K562 (cell line): ENCODE measurements around the gene ERO1B. TPM values are rescaled to one million over a fixed set of nuclear protein-coding genes. Genes with fewer than 3 reads are reported as not detected.

Experiments used
- ATAC-seq: fragments of 200-7000 bp; cut with Tn5 transposase; 3 replicates; pipeline ENCODE4 v1.9.1; 2020; ENCODE audit warnings: moderate library complexity
- BruUV-seq: library from RNA; stranded (reverse); fragments of 400-500 nt; replicated peaks from 2 replicates; lab custom pipeline; 2021; lab: Mats Ljungman, UMichigan
- CTCF ChIA-PET: fragments of 300-600 bp; formaldehyde crosslinking; extraction: SDS; loops from one replicate; lab custom pipeline; 2021; ENCODE audit warnings: low intra/inter-chr PET ratio; lab: Yijun Ruan, JAX
- POLR2A ChIA-PET: fragments of 300-600, 350-650 bp; sonication (Branson Sonifier 250); formaldehyde crosslinking; extraction: SDS; loops from one replicate; lab custom pipeline; 2021; ENCODE audit warnings: antibody characterized with exemption, inconsistent platforms; lab: Yijun Ruan, JAX
- DNase-seq, 4 experiments: peaks; one replicate each; pipeline versions ENCODE4 v3.0.0 to v3.0.0-alpha.2; 2011 to 2018; ENCODE audit warnings: low spot score in 3 of 4, mixed read lengths in 3 of 4; ENCODE audit errors: extremely low read depth in 1 of 4
- FAIRE-seq: peaks from 2 replicates; lab custom pipeline; 2011; peaks lifted over from hg19 to GRCh38; lab: Jason Lieb, UNC
- H2AFZ ChIP-seq: 2 replicates; pipeline ENCODE4 v1.6.0; 2011; ENCODE audit warnings: low read depth, low read length, control low read depth, inconsistent platforms
- H3K27ac ChIP-seq: fragments of 200-600 bp; 3 replicates; pipeline ENCODE4 v1.8.0; 2011; ENCODE audit warnings: low read depth, mild to moderate bottlenecking, control low read depth, inconsistent platforms, low read length, moderate library complexity, mixed read lengths; ENCODE audit errors: extremely low read depth
- H3K27me3 ChIP-seq, 2 experiments: fragments of 300-600 bp in 1 of 2; 2 replicates in 1 of 2; 3 replicates in 1 of 2; pipeline versions ENCODE4 v1.6.0 to v1.8.0; 2011; ENCODE audit warnings: inconsistent platforms in 2 of 2, low read length in 2 of 2, mild to moderate bottlenecking in 1 of 2, mixed read lengths in 1 of 2, moderate library complexity in 1 of 2; ENCODE audit not compliant: control insufficient read depth in 2 of 2, insufficient read depth in 2 of 2
- H3K36me3 ChIP-seq: fragments of 300-600 bp; 3 replicates; pipeline ENCODE4 v1.8.0; 2011; ENCODE audit warnings: mild to moderate bottlenecking, low read length, inconsistent platforms; ENCODE audit not compliant: control insufficient read depth, insufficient read depth
- H3K4me1 ChIP-seq, 2 experiments: fragments of 200-600 bp in 1 of 2; replicated peaks in 1 of 2; 2 replicates in 1 of 2; 3 replicates in 1 of 2; pipeline versions ENCODE4 v1.5.1 to v1.8.0; 2011; ENCODE audit warnings: inconsistent platforms in 2 of 2, low read length in 2 of 2, mild to moderate bottlenecking in 1 of 2, mixed read lengths in 1 of 2, moderate library complexity in 1 of 2; ENCODE audit not compliant: control insufficient read depth in 2 of 2, insufficient read depth in 2 of 2
- H3K4me2 ChIP-seq: 2 replicates; pipeline ENCODE4 v1.6.1; 2011; ENCODE audit warnings: low read length, control low read depth, inconsistent platforms, mixed read lengths; ENCODE audit not compliant: insufficient read depth
- H3K4me3 ChIP-seq: fragments of 200-600 bp; sonication (generic), shearing (Covaris generic); 2 replicates; pipeline ENCODE4 v1.5.1; 2016; ENCODE audit warnings: control low read depth, inconsistent platforms
- H3K79me2 ChIP-seq: fragments of 200-600 bp; 3 replicates; pipeline ENCODE4 v1.8.0; 2011; ENCODE audit warnings: low read length, inconsistent platforms; ENCODE audit not compliant: control insufficient read depth, insufficient read depth
- H3K9ac ChIP-seq, 2 experiments: 2 replicates each; pipeline versions ENCODE4 v1.6.0 to v1.6.1; 2011; ENCODE audit warnings: low read depth in 2 of 2, low read length in 2 of 2, control low read depth in 1 of 2, inconsistent platforms in 1 of 2, mild to moderate bottlenecking in 1 of 2, mixed read lengths in 1 of 2; ENCODE audit not compliant: insufficient read depth in 1 of 2
- H3K9me1 ChIP-seq: one replicate; pipeline ENCODE4 v1.6.0; 2011; ENCODE audit warnings: inconsistent platforms, mild to moderate bottlenecking, low read length, moderate library complexity; ENCODE audit not compliant: control insufficient read depth, insufficient read depth
- H3K9me3 ChIP-seq: replicated peaks from 2 replicates; pipeline ENCODE4 v1.5.1; 2011; ENCODE audit warnings: low read depth, low read length, inconsistent platforms; ENCODE audit not compliant: control insufficient read depth, insufficient read depth
- H4K20me1 ChIP-seq: replicated peaks from 2 replicates; pipeline ENCODE4 v1.6.1; 2011; ENCODE audit warnings: low read length, inconsistent platforms, mixed read lengths; ENCODE audit not compliant: control insufficient read depth, insufficient read depth
- ARID3A ChIP-seq: IDR thresholded peaks from 2 replicates; pipeline ENCODE4 v1.6.1; 2012; ENCODE audit warnings: low read depth, low read length, improper control_type of control experiment, borderline replicate concordance
- CREM ChIP-seq: IDR thresholded peaks from 2 replicates; pipeline ENCODE4 v1.6.1; 2014; ENCODE audit warnings: antibody characterized with exemption, low read depth
- ELF4 ChIP-seq: fragments of 450-650 bp; formaldehyde crosslinking; IDR thresholded peaks from 2 replicates; pipeline ENCODE4 v1.4.0; 2022; ENCODE audit warnings: missing genetic modification characterization
- MAFK ChIP-seq: IDR thresholded peaks from 2 replicates; pipeline ENCODE4 v1.6.1; 2011; ENCODE audit warnings: low read length, improper control_type of control experiment
- NFE2L1 ChIP-seq: fragments of 450-650 bp; IDR thresholded peaks from 2 replicates; pipeline ENCODE4 v1.6.1; 2016; ENCODE audit warnings: missing genetic modification characterization, low read depth, mild to moderate bottlenecking, missing compliant biosample characterization, moderate library complexity, borderline replicate concordance
- NFYB ChIP-seq: IDR thresholded peaks from 2 replicates; pipeline ENCODE4 v1.6.1; 2011; ENCODE audit warnings: mild to moderate bottlenecking, moderate library complexity; ENCODE audit not compliant: insufficient read length; ENCODE audit errors: extremely low read depth
- POLR2G ChIP-seq: fragments of 200-400 bp; formaldehyde crosslinking; IDR thresholded peaks from 2 replicates; pipeline ENCODE4 v1.6.1; 2017; ENCODE audit warnings: low read depth, mild to moderate bottlenecking, antibody characterized with exemption, low read length, moderate library complexity
- RBM17 ChIP-seq: fragments of 200-400 bp; formaldehyde crosslinking; IDR thresholded peaks from 2 replicates; pipeline ENCODE4 v1.6.1; 2017; ENCODE audit warnings: low read depth, mild to moderate bottlenecking, low read length, borderline replicate concordance
- SMARCC2 ChIP-seq: fragments of 450-650 bp; IDR thresholded peaks from 2 replicates; pipeline ENCODE4 v1.6.1; 2017; ENCODE audit warnings: antibody characterized with exemption, moderate library complexity, mild to moderate bottlenecking, low read depth
- TGIF2 ChIP-seq: sonication (generic); formaldehyde crosslinking; IDR thresholded peaks from 2 replicates; pipeline ENCODE4 v1.8.1; 2022; ENCODE audit warnings: mild to moderate bottlenecking, missing genetic modification reagents, moderate library complexity
- ZSCAN29 ChIP-seq: fragments of 450-650 bp; IDR thresholded peaks from 2 replicates; pipeline ENCODE4 v1.6.1; 2017
- WGBS: fragments of 100-300 bp; shearing (Covaris generic); methylation state at CpG from one replicate; pipeline ENCODE4 v1.1.6; 2016; ENCODE audit warnings: low coverage, mixed read lengths; ENCODE audit not compliant: insufficient coverage; ENCODE audit errors: missing lambda C conversion rate; 5-methylcytosine and 5-hydroxymethylcytosine counted together
- in situ Hi-C: fragments of 300-500 bp; cut with MboI; formaldehyde crosslinking; loops from 4 replicates; pipeline ENCODE4 v1.15.0; 2018; ENCODE audit warnings: inconsistent platforms, mixed read lengths
- intact Hi-C: fragments of 100-400 bp; cut with micrococcal nuclease; formaldehyde crosslinking; loops from 2 replicates; pipeline ENCODE4 v1.14.2; 2022
- polyA plus RNA-seq, 8 experiments: library from polyadenylated mRNA; depleted of rRNA in 4 of 8; stranded (reverse) in 5 of 8; unstranded in 3 of 8; fragments of >200 nt; fragmentation: Nextera tagmentation in 2 of 8; fragmentation: Illumina TruSeq in 1 of 8; extraction: Ambion mirVana in 2 of 8; extraction: Trizol in 1 of 8; gene quantifications; 2 replicates each; pipeline versions ENCODE4 v1.2.1 to v1.2.3, GENCODE V29; 2011 to 2014; ENCODE audit warnings: inconsistent platforms in 1 of 8, missing spikeins in 1 of 8
- total RNA-seq, 7 experiments: library from RNA; depleted of rRNA in 6 of 7; stranded (reverse); fragments of >200 nt in 6 of 7; fragmentation: Illumina TruSeq in 2 of 7; extraction: Trizol in 2 of 7; gene quantifications; 2 replicates each; pipeline versions ENCODE4 v1.2.1 to v1.2.3, GENCODE V29; 2011 to 2021; ENCODE audit warnings: low replicate concordance in 1 of 7
- TF ChIP-seq, protein P1 (sequence below), 2 experiments: IDR thresholded peaks; 2 replicates each; pipeline ENCODE4 v1.6.1; 2011; ENCODE audit warnings: borderline replicate concordance in 1 of 2, control low read depth in 1 of 2, low read depth in 1 of 2, low read length in 1 of 2, mild to moderate bottlenecking in 1 of 2, mixed read lengths in 1 of 2, moderate library complexity in 1 of 2; ENCODE audit not compliant: insufficient read depth in 1 of 2, insufficient read length in 1 of 2, poor library complexity in 1 of 2, severe bottlenecking in 1 of 2; ENCODE audit errors: extremely low read depth in 1 of 2
- TF ChIP-seq, protein P2 (sequence below): fragments of 250-450 bp; sonication (Bioruptor Pico); IDR thresholded peaks from 2 replicates; pipeline ENCODE4 v1.9.0; 2021; ENCODE audit warnings: mild to moderate bottlenecking

The ERO1B gene
- total and polyA plus RNA-seq, 9 of the 15 experiments (the other 6 are each of a cell fraction or from before 2014, with no cell fraction given), result 0.59 to 6.4 (median 4.2) TPM

DNA sequence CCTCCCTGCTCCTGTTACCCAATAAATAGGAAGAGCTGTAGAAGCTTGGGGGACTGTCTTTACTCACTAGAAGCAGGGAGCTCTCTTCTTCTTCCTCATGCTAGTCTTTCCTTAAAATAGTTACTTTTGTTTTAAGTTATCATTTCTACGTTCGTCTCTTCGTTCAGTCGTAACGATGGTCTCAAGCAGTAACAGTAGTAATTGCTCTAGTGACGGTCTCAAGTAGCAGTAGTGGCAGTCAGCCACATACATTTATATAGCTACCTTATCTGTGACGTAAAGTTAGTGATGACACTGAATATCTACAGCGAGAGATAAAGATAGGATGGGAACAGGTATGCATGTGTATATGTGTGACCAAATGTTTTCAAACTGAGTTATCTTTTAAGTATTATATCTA is 15.4 kb upstream of the ERO1B start:
- DNase-seq (no peak), FAIRE-seq (no peak), ATAC-seq (no peak)
- CTCF ChIA-PET, result no interaction called here
- H3K27me3 ChIP-seq, result no peaks in the 10 kb centered on the region
- H3K9ac ChIP-seq, result no peak overlapping the region
- TF ChIP-seq MAFK (no peak), CREM (0 out of 2 replicates have a peak, but pooled peaks have one; percentile 27)
- intact Hi-C loops, result no loop called here
- no peaks in the 10 kb centered on the region for H3K36me3 ChIP-seq
- POLR2A ChIA-PET, result interaction anchor here (0.5 to 4.1 kb wide), 3 partner anchors 9 to 225 kb away, joined by 3 to 19 read pairs (median 3); no protein-coding TSS in a partner anchor
- H2AFZ ChIP-seq, result no peak overlapping the region
- peaks cover 0 to 3% of the 10 kb centered on the region in 2 experiments; a peak in 1 of 5 replicates for H3K4me1 ChIP-seq
- no peaks in the 10 kb centered on the region for H3K9me3 ChIP-seq
- no peak overlapping the region for H3K4me3 ChIP-seq
- in situ Hi-C loops, result no loop called here
- H4K20me1 ChIP-seq, result no peaks in the 10 kb centered on the region
- BruUV-seq, result no TSS peak
- no peaks in the 10 kb centered on the region for H3K9me1 ChIP-seq
- H3K79me2 ChIP-seq, result no peaks in the 10 kb centered on the region
- no peak overlapping the region for H3K4me2 ChIP-seq
- 19% methylated on average over 8 of the region's 8 CpGs for WGBS
- no peak overlapping the region for H3K27ac ChIP-seq

DNA sequence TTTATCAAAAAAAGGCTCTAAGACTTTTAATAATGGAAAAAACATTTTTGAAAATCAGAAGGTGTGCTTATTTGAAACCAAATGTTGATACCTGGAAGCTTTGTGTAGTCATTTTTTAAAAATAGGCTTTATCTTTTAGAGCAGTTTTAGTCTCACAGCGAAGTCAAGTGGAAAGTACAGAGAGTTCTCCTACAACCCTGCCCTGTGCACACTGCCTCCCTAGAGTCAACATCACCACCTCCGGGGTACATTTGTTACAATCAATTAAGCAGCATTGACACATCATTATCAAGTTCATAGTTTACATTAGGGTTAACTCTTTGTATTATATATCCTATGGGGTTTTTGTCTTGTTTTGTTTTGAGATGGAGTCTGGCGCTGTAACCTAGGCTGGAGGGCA is 10.7 kb upstream of the ERO1B start:
- Histone ChIP-seq H3K36me3 (no peaks in the 10 kb centered on the region), H3K4me1 (peaks cover 0 to 9% of the 10 kb centered on the region in 2 experiments; a peak in 2 of 5 replicates), H3K79me2 (no peaks in the 10 kb centered on the region), H2AFZ (no peak overlapping the region), H3K9ac (no peak overlapping the region), H3K4me3 (no peak overlapping the region), H3K27ac (no peak overlapping the region), H3K9me3 (no peaks in the 10 kb centered on the region), H3K9me1 (no peaks in the 10 kb centered on the region), H3K4me2 (no peak overlapping the region), H3K27me3 (no peaks in the 10 kb centered on the region), H4K20me1 (no peaks in the 10 kb centered on the region)
- in situ Hi-C loops, result no loop called here
- BruUV-seq, result no TSS peak
- intact Hi-C loops, result no loop called here
- ATAC-seq (no peak), DNase-seq (no peak), FAIRE-seq (no peak)
- ChIA-PET CTCF (no interaction called here), POLR2A (interaction anchor here (1.2 to 4.7 kb wide), 3 partner anchors 11 to 15 kb away, joined by 4 to 27 read pairs (median 11); partner anchors contain the start of gene ERO1B)
- WGBS, result 54% methylated on average over 3 of the region's 3 CpGs
- TF ChIP-seq RBM17 (no peak), SMARCC2 (no peak), NFYB (no peak), ELF4 (CRISPR knock-in tag) (no peak), ZSCAN29 (no peak), NFE2L1 (tag) (no peak), POLR2G (no peak), TGIF2 (CRISPR knock-in tag) (no peak), ARID3A (no peak)
- TF ChIP-seq, protein P1, sequence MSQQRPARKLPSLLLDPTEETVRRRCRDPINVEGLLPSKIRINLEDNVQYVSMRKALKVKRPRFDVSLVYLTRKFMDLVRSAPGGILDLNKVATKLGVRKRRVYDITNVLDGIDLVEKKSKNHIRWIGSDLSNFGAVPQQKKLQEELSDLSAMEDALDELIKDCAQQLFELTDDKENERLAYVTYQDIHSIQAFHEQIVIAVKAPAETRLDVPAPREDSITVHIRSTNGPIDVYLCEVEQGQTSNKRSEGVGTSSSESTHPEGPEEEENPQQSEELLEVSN (IDR thresholded peaks at IDR 0.05; ENCODE audit: borderline replicate concordance in 1 of 2, extremely low read depth in 1 of 2, insufficient read depth in 1 of 2, insufficient read length in 1 of 2, low read depth in 1 of 2, low read length in 1 of 2, poor library complexity in 1 of 2, severe bottlenecking in 1 of 2), result no peak
- TF ChIP-seq, protein P2, sequence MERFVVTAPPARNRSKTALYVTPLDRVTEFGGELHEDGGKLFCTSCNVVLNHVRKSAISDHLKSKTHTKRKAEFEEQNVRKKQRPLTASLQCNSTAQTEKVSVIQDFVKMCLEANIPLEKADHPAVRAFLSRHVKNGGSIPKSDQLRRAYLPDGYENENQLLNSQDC, result no peak
